Esophagus squamous epithelium (tissue), 5 donors: ENCODE measurements around the gene NECTIN2. TPM values are rescaled to one million over a fixed set of nuclear protein-coding genes. Genes with fewer than 3 reads are reported as not detected.

Experiments
- DNase-seq: peaks from one replicate; lab custom pipeline; 2025; lab: John Stamatoyannopoulos, UW
- H3K27ac ChIP-seq, 4 donors: fragments of 200-600 bp; sonication (generic); one replicate each; pipeline ENCODE4 v1.5.1; 2016 to 2019; ENCODE audit warnings: mild to moderate bottlenecking in 1 of 4
- H3K27me3 ChIP-seq, 4 donors: fragments of 200-600 bp; sonication (generic); 1 replicate in 3 of 4; 2 replicates in 1 of 4; pipeline versions ENCODE4 v1.5.1 to v1.6.0; 2017 to 2021; ENCODE audit warnings: antibody characterized with exemption in 1 of 4
- H3K36me3 ChIP-seq, 3 donors: fragments of 200-600 bp; sonication (generic); one replicate each; pipeline ENCODE4 v1.5.1; 2016 to 2019
- H3K4me1 ChIP-seq, 3 donors: fragments of 200-600 bp; sonication (generic); one replicate each; pipeline ENCODE4 v1.5.1; 2017 to 2019
- H3K4me3 ChIP-seq, 4 donors: fragments of 200-600 bp; sonication (generic); 1 replicate in 3 of 4; 2 replicates in 1 of 4; pipeline ENCODE4 v1.5.1; 2016 to 2019; ENCODE audit warnings: mild to moderate bottlenecking in 2 of 4, moderate library complexity in 1 of 4
- H3K9me3 ChIP-seq, 3 donors: fragments of 200-600 bp; sonication (generic); one replicate each; pipeline ENCODE4 v1.5.1; 2016 to 2019
- CTCF ChIP-seq, 6 experiments: fragments of 450-650 bp in 4 of 6; fragments of 200-600 bp in 2 of 6; sonication (generic) in 2 of 6; IDR thresholded peaks; one replicate each; pipeline ENCODE4 v1.5.1; 2016 to 2019; ENCODE audit warnings: antibody characterized with exemption in 6 of 6, mild to moderate bottlenecking in 4 of 6, moderate library complexity in 4 of 6
- POLR2A ChIP-seq, 4 donors: fragments of 450-650 bp; IDR thresholded peaks; one replicate each; pipeline ENCODE4 v1.6.1; 2017; ENCODE audit warnings: antibody characterized with exemption in 4 of 4, mild to moderate bottlenecking in 4 of 4, moderate library complexity in 3 of 4
- WGBS, 2 donors: methylation state at CpG; one replicate each; pipeline ENCODE4 v1.1.5; 2018; 5-methylcytosine and 5-hydroxymethylcytosine counted together
- intact Hi-C: fragments of 100-400 bp; cut with DNase I; formaldehyde crosslinking; loops from one replicate; pipeline ENCODE4 v1.15.0; 2022
- total RNA-seq, 4 donors: library from RNA; depleted of rRNA; stranded (reverse); fragments of >200 nt; gene quantifications; one replicate each; pipeline ENCODE4 v1.1.0, GENCODE V29; 2016
- donor health status: DM: yes; HTN: yes; CAD: no.

Gene NECTIN2
- total RNA-seq, 4 donors from 2014 or later, result 42.9 to 103 (median 60.9) TPM

- no peak for DNase-seq
- 66 to 67% methylated on average over 7 to 8 of the region's 9 CpGs for WGBS, 2 donors
- Histone ChIP-seq H3K4me3 (no peak overlapping the region), H3K9me3 (no peaks in the 10 kb centered on the region), H3K36me3 (peaks cover 25 to 77% (median 45%) of the 10 kb centered on the region in 3 donors), H3K27ac (no peak overlapping the region), H3K27me3 (no peaks in the 10 kb centered on the region), H3K4me1 (peaks cover 11 to 25% (median 14%) of the 10 kb centered on the region in 3 donors)
- intact Hi-C loops, result no loop called here
- TF ChIP-seq POLR2A (IDR thresholded peaks at IDR 0.05), result no peak
- no peak for TF ChIP-seq CTCF (IDR thresholded peaks at IDR 0.05)
Observed at GRCh38 chr19:44894946-44895345, 48.8 kb downstream of the NECTIN2 start.

GRCh38 chr19:44897835-44898234 lies 51.7 kb downstream of the NECTIN2 start:
- no peak for DNase-seq
- H3K4me1 ChIP-seq, result peaks cover 0 to 8% (median 0%) of the 10 kb centered on the region in 3 donors
- no peaks in the 10 kb centered on the region for H3K9me3 ChIP-seq
- TF ChIP-seq POLR2A (IDR thresholded peaks at IDR 0.05), result no peak
- TF ChIP-seq CTCF (IDR thresholded peaks at IDR 0.05), result no peak
- peaks cover 31 to 100% (median 71%) of the 10 kb centered on the region in 3 donors for H3K36me3 ChIP-seq
- intact Hi-C loops, result no loop called here
- H3K27me3 ChIP-seq, result no peaks in the 10 kb centered on the region
- H3K27ac ChIP-seq, result no peak overlapping the region
- no peak overlapping the region for H3K4me3 ChIP-seq
- WGBS, 2 donors, result 80 to 81% methylated on average over 6 to 7 of the region's 8 CpGs

GRCh38 chr19:44900328-44901244 lies 54.5 kb downstream of the NECTIN2 start:
- H3K9me3 ChIP-seq, result no peaks in the 10 kb centered on the region
- 80 to 93% methylated on average over 1 to 6 of the region's 19 CpGs for WGBS, 2 donors
- no peak overlapping the region for H3K27ac ChIP-seq
- DNase-seq, result no peak
- H3K36me3 ChIP-seq, result peaks cover 20 to 79% (median 52%) of the 10 kb centered on the region in 3 donors
- H3K4me1 ChIP-seq, result peaks cover 8 to 22% (median 13%) of the 10 kb centered on the region in 3 donors
- H3K27me3 ChIP-seq, result peaks cover 0 to 12% (median 3%) of the 10 kb centered on the region in 4 donors
- intact Hi-C loops, result loop anchor here (5.0 kb wide), 1 partner anchor 52 kb away; no protein-coding TSS in a partner anchor
- TF ChIP-seq POLR2A (IDR thresholded peaks at IDR 0.05), result no peak
- TF ChIP-seq CTCF (IDR thresholded peaks at IDR 0.05), result no peak
- H3K4me3 ChIP-seq, result no peak overlapping the region

GRCh38 chr19:44903216-44903601 lies 57.1 kb downstream of the NECTIN2 start:
- intact Hi-C loops, result loop anchor here (5.0 kb wide), 1 partner anchor 49 kb away; no protein-coding TSS in a partner anchor
- Histone ChIP-seq H3K36me3 (peaks cover 7 to 53% (median 35%) of the 10 kb centered on the region in 3 donors), H3K27me3 (peaks cover 0 to 34% (median 5%) of the 10 kb centered on the region in 4 donors), H3K4me1 (peaks cover 18 to 34% (median 18%) of the 10 kb centered on the region in 3 donors), H3K27ac (no peak overlapping the region), H3K4me3 (no peak overlapping the region), H3K9me3 (no peaks in the 10 kb centered on the region)
- DNase-seq, result no peak
- no peak for TF ChIP-seq CTCF (IDR thresholded peaks at IDR 0.05)
- TF ChIP-seq POLR2A (IDR thresholded peaks at IDR 0.05), result no peak
- 74 to 75% methylated on average over 6 to 8 of the region's 15 CpGs for WGBS, 2 donors
